Measurements from ENCODE around the gene CHCHD5.
"Not testable (repeated sequence)": the region's sequence is repeated elsewhere in the genome, so short reads cannot be mapped to it uniquely, and the experiment has no call there.

CHCHD5 gene

DNA sequence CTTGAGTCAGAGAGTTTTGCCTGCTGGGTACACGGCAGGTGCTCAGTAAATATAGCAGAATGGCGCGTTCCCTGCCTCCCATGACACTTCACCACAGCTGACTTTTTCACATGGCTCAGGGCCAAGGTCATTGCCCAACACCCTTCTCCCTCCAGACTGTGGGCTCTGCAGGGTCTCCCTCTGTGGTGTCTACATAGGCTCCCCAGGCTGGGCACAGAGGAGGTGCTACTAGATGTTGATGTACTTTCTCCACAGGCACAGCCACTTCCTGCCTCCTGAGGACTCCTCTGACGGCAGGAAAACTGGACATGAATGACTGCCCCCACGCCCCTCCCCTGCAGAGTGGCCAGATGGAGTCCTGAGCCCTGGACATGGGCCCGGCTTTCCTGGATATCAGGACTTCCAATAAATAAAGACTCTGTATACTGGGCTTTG lies 4.2 kb downstream of the CHCHD5 start:
- DNase-seq: peak in 1 of 2 experiments; percentile 52

GRCh38 chr2:112591413-112591812 lies 7.0 kb downstream of the CHCHD5 start:
- DNase-seq: no peak

DNA sequence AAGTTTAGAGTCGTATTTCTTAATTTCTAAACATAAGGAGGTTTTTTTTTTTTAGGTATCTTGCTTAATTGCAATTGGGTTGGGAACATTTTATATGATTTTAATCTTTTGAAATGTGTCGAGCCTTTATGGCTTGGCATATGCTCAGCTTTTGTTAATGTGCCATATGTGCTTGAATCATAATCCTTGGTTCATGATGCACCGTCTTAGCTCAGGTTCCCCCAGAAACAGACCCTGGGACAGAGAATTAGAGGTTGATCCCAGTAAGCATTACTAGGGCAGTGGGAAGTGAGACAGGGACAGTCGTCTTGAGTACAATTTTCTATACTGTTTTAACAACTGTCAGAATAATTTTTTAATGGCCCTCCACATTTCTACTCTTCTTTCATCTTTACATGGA lies 9.3 kb downstream of the CHCHD5 start:
- no peak for DNase-seq

DNA sequence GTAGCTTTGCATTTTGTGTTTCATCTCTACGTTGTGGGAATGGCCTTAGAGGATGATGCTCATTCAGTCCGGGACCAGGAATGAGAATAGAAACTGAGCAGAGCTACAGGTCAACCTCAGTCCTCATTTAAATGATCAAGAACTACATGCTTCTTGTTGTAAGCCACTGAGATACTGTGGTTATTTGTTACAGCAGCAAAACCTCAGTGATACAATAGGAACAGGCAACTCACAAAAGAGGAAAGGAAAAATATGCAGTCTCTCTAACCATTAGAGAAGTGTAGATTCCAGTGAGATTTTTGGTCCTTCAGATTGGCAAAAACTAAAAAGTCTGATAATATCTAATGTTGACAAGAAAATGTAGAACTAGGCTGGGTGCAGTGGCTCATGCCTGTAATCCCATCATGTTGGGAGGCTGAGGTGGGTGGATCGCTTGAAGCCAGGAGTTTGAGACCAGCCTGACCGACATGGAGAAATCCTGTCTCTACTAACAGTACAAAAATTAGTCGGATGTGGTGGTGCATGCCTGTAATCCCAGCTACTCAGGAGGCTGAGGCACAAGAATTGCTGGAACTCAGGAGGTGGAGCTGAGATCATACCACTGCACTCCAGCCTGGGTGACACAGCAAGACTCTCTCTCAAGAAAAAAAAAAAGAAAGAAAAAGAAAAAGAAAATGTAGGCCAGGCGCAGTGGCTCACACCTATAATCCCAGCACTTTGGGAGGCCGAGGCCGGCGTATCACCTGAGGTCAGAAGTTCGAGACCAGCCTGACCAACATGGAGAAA lies 13.3 kb downstream of the CHCHD5 start:
- DNase-seq: no peak

GRCh38 chr2:112600634-112601033 lies 16.2 kb downstream of the CHCHD5 start:
- no peak for DNase-seq

- peak in 1 of 2 experiments; percentile 12 for DNase-seq
These were observed 17.3 kb downstream of the CHCHD5 start for GRCh38 chr2:112601754-112602153.

- DNase-seq: no peak
These were observed 18.5 kb downstream of the CHCHD5 start for GRCh38 chr2:112602917-112603316.

DNA sequence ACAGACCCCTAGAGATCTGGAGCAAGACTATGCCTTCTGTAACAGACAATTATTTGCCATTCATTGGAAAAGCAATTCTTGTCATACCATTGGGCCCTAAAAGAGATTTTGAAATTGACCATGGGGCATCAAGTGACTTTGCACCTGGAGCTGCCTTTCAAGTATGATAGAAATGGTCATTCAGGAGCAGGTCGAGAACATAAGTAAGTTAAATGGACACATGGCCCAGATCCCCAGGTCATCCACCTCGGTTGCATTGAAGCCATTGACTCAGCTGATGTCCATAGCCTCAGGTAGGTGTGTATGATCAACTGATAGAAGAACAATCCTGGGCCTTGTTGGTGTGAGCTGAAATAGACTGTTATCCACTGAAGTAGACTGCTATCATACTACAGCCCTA lies 19.3 kb downstream of the CHCHD5 start:
- no peak for DNase-seq

DNA sequence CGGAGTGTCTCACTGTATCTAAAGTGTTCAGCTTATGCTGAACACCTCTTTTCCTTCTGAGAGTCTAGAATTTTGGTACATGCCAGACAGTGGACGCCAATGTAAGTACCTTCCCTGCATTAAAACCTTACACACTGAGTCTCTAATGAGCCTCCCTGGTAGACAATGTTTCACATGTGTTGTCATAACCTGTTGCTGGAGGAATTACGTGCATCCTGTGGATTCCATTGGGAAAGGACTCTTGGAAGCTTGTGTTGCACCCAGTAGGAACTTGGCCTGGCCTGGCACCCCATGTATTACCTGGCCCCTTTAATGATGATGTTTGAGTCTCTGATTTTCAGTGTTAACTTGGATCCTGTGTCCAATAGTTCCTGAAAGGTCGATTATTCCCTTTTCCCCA lies 20.5 kb downstream of the CHCHD5 start:
- no peak for DNase-seq

DNA sequence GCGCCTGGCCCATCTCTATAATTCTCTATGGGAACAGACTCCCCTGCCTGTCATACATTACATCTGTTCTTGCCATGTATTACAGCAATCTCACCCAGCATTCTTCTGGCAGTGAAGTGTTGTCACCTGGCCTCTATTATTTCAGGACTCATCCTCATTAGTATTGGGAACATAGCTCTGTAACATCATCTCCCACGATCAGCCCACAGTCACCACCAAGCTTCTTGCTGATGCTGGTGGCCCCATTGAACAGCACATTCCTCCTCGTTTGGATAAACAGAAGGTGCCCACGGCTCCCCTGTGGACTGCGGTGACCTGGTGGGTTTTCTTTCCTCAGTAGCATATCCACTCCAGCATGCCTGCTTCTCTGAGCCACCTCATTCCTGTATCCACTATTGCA lies 21.5 kb downstream of the CHCHD5 start:
- no peak for DNase-seq

GRCh38 chr2:112606547-112606946 lies 22.1 kb downstream of the CHCHD5 start:
- DNase-seq: no peak

GRCh38 chr2:112607680-112608438 lies 23.4 kb downstream of the CHCHD5 start:
- DNase-seq: no peak

DNA sequence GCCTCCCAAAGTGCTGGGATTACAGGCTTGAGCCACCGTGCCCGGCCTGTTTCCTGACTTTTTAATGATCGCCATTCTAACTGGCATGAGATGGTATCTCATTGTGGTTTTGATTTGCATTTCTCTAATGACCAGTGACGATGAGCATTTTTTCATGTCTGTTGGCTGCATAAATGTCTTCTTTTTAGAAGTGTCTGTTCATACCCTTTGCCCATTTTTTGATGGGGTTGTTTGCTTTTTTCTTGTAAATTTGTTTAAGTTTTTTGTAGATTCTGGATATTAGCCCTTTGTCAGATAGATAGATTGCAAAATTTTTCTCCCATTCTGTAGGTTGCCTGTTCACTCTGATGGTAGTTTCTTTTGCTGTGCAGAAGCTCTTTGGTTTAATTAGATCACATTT lies 24.9 kb downstream of the CHCHD5 start:
- DNase-seq: not testable (repeated sequence)

- not testable (repeated sequence) for DNase-seq
These were observed 27.9 kb downstream of the CHCHD5 start for GRCh38 chr2:112612283-112612682.

- DNase-seq: no peak
These were observed 29.9 kb downstream of the CHCHD5 start for GRCh38 chr2:112614201-112614840.

GRCh38 chr2:112615051-112615450 lies 30.6 kb downstream of the CHCHD5 start:
- DNase-seq: no peak

DNA sequence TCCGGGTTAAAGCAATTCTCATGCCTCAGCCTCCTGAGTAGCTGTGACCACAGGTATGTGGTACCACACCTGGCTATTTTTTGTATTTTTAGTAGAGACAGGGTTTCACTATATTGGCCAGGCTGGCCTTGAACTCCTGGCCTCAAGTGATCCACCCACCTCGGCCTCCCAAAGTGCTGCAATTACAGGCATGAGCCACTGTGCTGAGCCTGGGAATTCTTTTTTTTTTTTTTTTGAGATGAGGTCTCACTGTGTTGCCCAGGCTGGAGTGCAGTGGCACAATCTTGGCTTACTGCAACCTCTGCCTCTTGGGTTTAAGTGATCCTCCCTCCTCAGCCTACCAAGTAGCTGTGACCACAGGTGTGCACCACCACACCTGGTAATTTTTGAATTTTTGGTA lies 31.4 kb downstream of the CHCHD5 start:
- not testable (repeated sequence) for DNase-seq

- DNase-seq: no peak
These were observed 34.0 kb downstream of the CHCHD5 start for GRCh38 chr2:112618383-112618782.

GRCh38 chr2:112621790-112622527 lies 37.5 kb downstream of the CHCHD5 start:
- DNase-seq: no peak

DNA sequence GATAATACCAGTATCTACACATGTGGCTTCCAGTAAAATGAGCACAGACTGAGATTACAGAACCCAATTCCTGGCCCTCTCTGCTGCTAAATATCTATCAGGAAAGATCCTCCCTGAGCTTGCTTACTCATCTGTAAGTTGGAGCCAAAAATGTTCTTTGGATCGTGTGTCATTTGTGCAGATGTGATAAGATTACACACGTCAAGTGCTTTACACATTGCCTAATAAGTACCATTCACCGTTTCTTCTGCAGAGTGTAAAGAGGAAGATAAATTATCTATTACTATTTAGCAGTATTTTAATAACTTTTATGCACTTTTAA lies 38.1 kb downstream of the CHCHD5 start:
- no peak for DNase-seq

GRCh38 chr2:112623913-112624777 lies 39.7 kb downstream of the CHCHD5 start:
- DNase-seq: no peak

DNA sequence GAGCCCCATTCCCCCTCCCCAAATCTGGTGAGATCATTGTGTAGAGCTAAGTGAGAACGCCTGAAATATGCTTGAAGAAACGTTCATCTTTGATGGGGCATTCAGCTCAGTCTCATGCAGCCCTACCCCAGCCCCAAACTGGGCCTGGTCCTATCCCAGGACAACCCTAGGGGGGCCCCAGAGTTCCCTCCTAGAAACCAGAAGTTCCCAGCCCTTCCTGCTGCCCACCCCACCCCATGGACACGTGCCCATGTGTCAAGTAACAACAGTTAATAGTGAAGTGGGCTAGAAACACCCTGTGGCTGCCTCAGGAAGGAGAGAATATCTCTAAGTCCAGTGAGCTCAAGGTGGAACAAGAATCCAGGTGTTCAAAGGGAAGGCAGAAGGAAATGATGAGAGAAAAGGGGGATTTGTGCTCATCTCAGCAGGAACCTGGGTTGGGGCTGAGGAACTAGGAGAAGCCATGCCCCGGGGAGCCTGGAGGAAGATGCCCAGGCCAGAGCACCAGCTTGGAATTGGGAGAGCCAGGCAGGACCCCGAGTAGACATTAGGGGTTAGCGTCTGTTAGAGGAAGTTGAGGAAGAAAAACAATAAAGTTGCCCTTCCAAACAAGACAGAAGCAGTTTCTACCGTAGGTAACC lies 41.2 kb downstream of the CHCHD5 start:
- DNase-seq: no peak

Data from NCI-H2081 (cell line).